DOHH2 (cell line): ENCODE results near the gene AJAP1.

Experiments
- H3F3A ChIP-seq: fragments of 200-600 bp; sonication (generic), shearing (Covaris generic); 2 replicates; pipeline ENCODE4 v1.6.0; 2016; ENCODE audit warnings: antibody characterized with exemption, mild to moderate bottlenecking; ENCODE audit not compliant: control insufficient read depth, insufficient read depth
- H3K27ac ChIP-seq: fragments of 200-600 bp; sonication (generic); 2 replicates; pipeline ENCODE4 v1.5.1; 2014; ENCODE audit warnings: low read depth, mild to moderate bottlenecking, low read length, moderate library complexity
- H3K27me3 ChIP-seq: fragments of 200-600 bp; sonication (generic); 2 replicates; pipeline ENCODE4 v1.6.1; 2014; ENCODE audit warnings: mild to moderate bottlenecking, low read length, mixed read lengths; ENCODE audit not compliant: control insufficient read depth
- H3K36me3 ChIP-seq: fragments of 200-600 bp; sonication (generic); 2 replicates; pipeline ENCODE4 v1.6.1; 2014; ENCODE audit warnings: mild to moderate bottlenecking, low read length, moderate library complexity, mixed read lengths; ENCODE audit not compliant: control insufficient read depth
- H3K4me1 ChIP-seq: fragments of 200-600 bp; sonication (generic); 2 replicates; pipeline ENCODE4 v1.6.1; 2014; ENCODE audit warnings: mild to moderate bottlenecking, low read length, mixed read lengths; ENCODE audit not compliant: control insufficient read depth
- H3K4me2 ChIP-seq: fragments of 200-600 bp; sonication (generic); 2 replicates; pipeline ENCODE4 v1.6.0; 2014; ENCODE audit warnings: mild to moderate bottlenecking, low read length, moderate library complexity
- H3K4me3 ChIP-seq: fragments of 200-600 bp; sonication (generic); 2 replicates; pipeline ENCODE4 v1.5.1; 2014; ENCODE audit warnings: mild to moderate bottlenecking, low read length, mixed read lengths
- H3K79me2 ChIP-seq: fragments of 200-600 bp; sonication (generic); 2 replicates; pipeline ENCODE4 v1.6.1; 2014; ENCODE audit warnings: mild to moderate bottlenecking, low read length, mixed read lengths; ENCODE audit not compliant: control insufficient read depth
- H3K9me2 ChIP-seq: fragments of 200-600 bp; sonication (generic); replicated peaks from 2 replicates; pipeline ENCODE4 v1.6.1; 2014; ENCODE audit warnings: mild to moderate bottlenecking, low read length, mixed read lengths; ENCODE audit not compliant: control insufficient read depth
- H3K9me3 ChIP-seq: fragments of 200-600 bp; sonication (generic); 2 replicates; pipeline ENCODE4 v1.6.1; 2014; ENCODE audit warnings: antibody characterized with exemption, low read length, mixed read lengths; ENCODE audit not compliant: control insufficient read depth, insufficient read depth
- H4K20me1 ChIP-seq: fragments of 200-600 bp; sonication (generic); 2 replicates; pipeline ENCODE4 v1.6.0; 2014; ENCODE audit warnings: low read depth, mild to moderate bottlenecking, antibody characterized with exemption, low read length, moderate library complexity; ENCODE audit not compliant: control insufficient read depth, insufficient read depth
- CTCF ChIP-seq: fragments of 200-600 bp; sonication (generic); IDR thresholded peaks from one replicate; pipeline ENCODE4 v1.5.1; 2014; ENCODE audit warnings: antibody characterized with exemption, mild to moderate bottlenecking, low read depth, low read length; ENCODE audit not compliant: poor library complexity, severe bottlenecking
- EZH2phosphoT487 ChIP-seq: fragments of 200-600 bp; sonication (generic); IDR thresholded peaks from 2 replicates; pipeline ENCODE4 v1.6.1; 2017; ENCODE audit warnings: borderline replicate concordance, mild to moderate bottlenecking, antibody characterized with exemption, low read length, moderate library complexity, mixed read lengths

The AJAP1 gene

GRCh38 chr1:4708840-4709507, 54.6 kb downstream of the AJAP1 start:
- Histone ChIP-seq H3K27me3 (no peaks in the 10 kb centered on the region), H3K9me3 (no peaks in the 10 kb centered on the region)

GRCh38 chr1:4709641-4710040, 55.2 kb downstream of the AJAP1 start:
- no peak for TF ChIP-seq EZH2phosphoT487
- TF ChIP-seq CTCF: no peak
- H3K36me3 ChIP-seq: no peaks in the 10 kb centered on the region
- H3K27me3 ChIP-seq: no peaks in the 10 kb centered on the region
- no peaks in the 10 kb centered on the region for H3K9me2 ChIP-seq
- no peak overlapping the region for H3K4me3 ChIP-seq
- H3K79me2 ChIP-seq: no peaks in the 10 kb centered on the region
- no peaks in the 10 kb centered on the region for H3F3A ChIP-seq
- H3K4me1 ChIP-seq: no peaks in the 10 kb centered on the region
- no peak overlapping the region for H3K4me2 ChIP-seq
- no peaks in the 10 kb centered on the region for H3K9me3 ChIP-seq
- no peaks in the 10 kb centered on the region for H4K20me1 ChIP-seq
- H3K27ac ChIP-seq: no peak overlapping the region

More at GRCh38 chr1:4708840-4709507, 54.6 kb downstream of the AJAP1 start:
- no peaks in the 10 kb centered on the region for H3K4me1 ChIP-seq
- H3K27ac ChIP-seq: no peak overlapping the region
- H3K4me2 ChIP-seq: no peak overlapping the region
- H3K4me3 ChIP-seq: no peak overlapping the region
- no peaks in the 10 kb centered on the region for H3K9me2 ChIP-seq
- H3K79me2 ChIP-seq: no peaks in the 10 kb centered on the region
- no peaks in the 10 kb centered on the region for H4K20me1 ChIP-seq
- TF ChIP-seq EZH2phosphoT487 (no peak), CTCF (no peak)
- no peaks in the 10 kb centered on the region for H3F3A ChIP-seq
- H3K36me3 ChIP-seq: no peaks in the 10 kb centered on the region

GRCh38 chr1:4710592-4711415, 56.4 kb downstream of the AJAP1 start:
- Histone ChIP-seq H3K4me1 (no peaks in the 10 kb centered on the region), H3K9me3 (no peaks in the 10 kb centered on the region), H3K27ac (no peak overlapping the region), H3K79me2 (no peaks in the 10 kb centered on the region), H3F3A (no peaks in the 10 kb centered on the region), H3K36me3 (no peaks in the 10 kb centered on the region), H3K27me3 (no peaks in the 10 kb centered on the region), H3K9me2 (no peaks in the 10 kb centered on the region), H4K20me1 (no peaks in the 10 kb centered on the region), H3K4me3 (no peak overlapping the region), H3K4me2 (no peak overlapping the region)
- TF ChIP-seq EZH2phosphoT487 (no peak), CTCF (no peak)
